ENCODE data around the gene PCDH15.

DNA sequence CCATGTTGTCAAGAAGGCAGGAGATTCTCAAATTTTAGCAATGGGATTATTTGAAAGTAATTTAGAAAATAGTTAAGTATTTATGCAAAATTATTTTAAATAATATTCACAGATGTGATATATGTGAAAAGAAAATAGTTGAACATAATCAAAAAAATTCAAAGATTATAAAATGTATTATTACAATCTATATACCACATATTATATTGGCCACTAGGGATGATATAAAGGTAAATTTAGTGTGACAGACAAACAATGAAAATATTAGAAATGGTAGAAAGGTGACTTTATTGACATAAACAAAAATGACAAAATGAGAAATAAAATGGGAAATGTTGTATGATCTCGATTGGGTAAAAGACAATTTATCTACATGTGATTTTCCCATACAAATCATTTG, 385.5 kb downstream of the PCDH15 start:
- TF ChIP-seq, protein P1, sequence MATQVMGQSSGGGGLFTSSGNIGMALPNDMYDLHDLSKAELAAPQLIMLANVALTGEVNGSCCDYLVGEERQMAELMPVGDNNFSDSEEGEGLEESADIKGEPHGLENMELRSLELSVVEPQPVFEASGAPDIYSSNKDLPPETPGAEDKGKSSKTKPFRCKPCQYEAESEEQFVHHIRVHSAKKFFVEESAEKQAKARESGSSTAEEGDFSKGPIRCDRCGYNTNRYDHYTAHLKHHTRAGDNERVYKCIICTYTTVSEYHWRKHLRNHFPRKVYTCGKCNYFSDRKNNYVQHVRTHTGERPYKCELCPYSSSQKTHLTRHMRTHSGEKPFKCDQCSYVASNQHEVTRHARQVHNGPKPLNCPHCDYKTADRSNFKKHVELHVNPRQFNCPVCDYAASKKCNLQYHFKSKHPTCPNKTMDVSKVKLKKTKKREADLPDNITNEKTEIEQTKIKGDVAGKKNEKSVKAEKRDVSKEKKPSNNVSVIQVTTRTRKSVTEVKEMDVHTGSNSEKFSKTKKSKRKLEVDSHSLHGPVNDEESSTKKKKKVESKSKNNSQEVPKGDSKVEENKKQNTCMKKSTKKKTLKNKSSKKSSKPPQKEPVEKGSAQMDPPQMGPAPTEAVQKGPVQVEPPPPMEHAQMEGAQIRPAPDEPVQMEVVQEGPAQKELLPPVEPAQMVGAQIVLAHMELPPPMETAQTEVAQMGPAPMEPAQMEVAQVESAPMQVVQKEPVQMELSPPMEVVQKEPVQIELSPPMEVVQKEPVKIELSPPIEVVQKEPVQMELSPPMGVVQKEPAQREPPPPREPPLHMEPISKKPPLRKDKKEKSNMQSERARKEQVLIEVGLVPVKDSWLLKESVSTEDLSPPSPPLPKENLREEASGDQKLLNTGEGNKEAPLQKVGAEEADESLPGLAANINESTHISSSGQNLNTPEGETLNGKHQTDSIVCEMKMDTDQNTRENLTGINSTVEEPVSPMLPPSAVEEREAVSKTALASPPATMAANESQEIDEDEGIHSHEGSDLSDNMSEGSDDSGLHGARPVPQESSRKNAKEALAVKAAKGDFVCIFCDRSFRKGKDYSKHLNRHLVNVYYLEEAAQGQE (IDR thresholded peaks at IDR 0.05; ENCODE audit: borderline replicate concordance in 1 of 2, low read depth in 1 of 2, low read length in 2 of 2): no peak
- TF ChIP-seq CEBPB (IDR thresholded peaks at IDR 0.05; ENCODE audit: borderline replicate concordance, low read depth, low read length): no peak
- no peak for TF ChIP-seq TAF1 (CRISPR knock-in tag; IDR thresholded peaks at IDR 0.05)
- TF ChIP-seq, protein P2, sequence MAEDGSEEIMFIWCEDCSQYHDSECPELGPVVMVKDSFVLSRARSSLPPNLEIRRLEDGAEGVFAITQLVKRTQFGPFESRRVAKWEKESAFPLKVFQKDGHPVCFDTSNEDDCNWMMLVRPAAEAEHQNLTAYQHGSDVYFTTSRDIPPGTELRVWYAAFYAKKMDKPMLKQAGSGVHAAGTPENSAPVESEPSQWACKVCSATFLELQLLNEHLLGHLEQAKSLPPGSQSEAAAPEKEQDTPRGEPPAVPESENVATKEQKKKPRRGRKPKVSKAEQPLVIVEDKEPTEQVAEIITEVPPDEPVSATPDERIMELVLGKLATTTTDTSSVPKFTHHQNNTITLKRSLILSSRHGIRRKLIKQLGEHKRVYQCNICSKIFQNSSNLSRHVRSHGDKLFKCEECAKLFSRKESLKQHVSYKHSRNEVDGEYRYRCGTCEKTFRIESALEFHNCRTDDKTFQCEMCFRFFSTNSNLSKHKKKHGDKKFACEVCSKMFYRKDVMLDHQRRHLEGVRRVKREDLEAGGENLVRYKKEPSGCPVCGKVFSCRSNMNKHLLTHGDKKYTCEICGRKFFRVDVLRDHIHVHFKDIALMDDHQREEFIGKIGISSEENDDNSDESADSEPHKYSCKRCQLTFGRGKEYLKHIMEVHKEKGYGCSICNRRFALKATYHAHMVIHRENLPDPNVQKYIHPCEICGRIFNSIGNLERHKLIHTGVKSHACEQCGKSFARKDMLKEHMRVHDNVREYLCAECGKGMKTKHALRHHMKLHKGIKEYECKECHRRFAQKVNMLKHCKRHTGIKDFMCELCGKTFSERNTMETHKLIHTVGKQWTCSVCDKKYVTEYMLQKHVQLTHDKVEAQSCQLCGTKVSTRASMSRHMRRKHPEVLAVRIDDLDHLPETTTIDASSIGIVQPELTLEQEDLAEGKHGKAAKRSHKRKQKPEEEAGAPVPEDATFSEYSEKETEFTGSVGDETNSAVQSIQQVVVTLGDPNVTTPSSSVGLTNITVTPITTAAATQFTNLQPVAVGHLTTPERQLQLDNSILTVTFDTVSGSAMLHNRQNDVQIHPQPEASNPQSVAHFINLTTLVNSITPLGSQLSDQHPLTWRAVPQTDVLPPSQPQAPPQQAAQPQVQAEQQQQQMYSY (CRISPR knock-in tag; IDR thresholded peaks at IDR 0.05): no peak

Data from HepG2 (cell line).